OCI-LY3 (cell line): Measurements from ENCODE around the gene TAS2R16.

Source experiments
- H2AFZ ChIP-seq: fragments of 200-600, 300-600 bp; shearing (Covaris generic); 2 replicates; pipeline ENCODE4 v1.6.0; 2014; ENCODE audit warnings: antibody characterized with exemption, low read depth, low read length
- H3K27ac ChIP-seq: fragments of 200-600, 300-600 bp; sonication (generic); 2 replicates; pipeline ENCODE4 v1.5.1; 2014; ENCODE audit warnings: mild to moderate bottlenecking, low read length, moderate library complexity, mixed read lengths
- H3K27me3 ChIP-seq: fragments of 200-600, 300-600 bp; sonication (generic); 2 replicates; pipeline ENCODE4 v1.6.1; 2014; ENCODE audit warnings: low read depth, low read length, mixed read lengths
- H3K36me3 ChIP-seq: fragments of 200-600, 300-600 bp; sonication (generic); replicated peaks from 2 replicates; pipeline ENCODE3; 2014; ENCODE audit warnings: low read depth, low read length, mixed read lengths
- H3K4me1 ChIP-seq: fragments of 300-600, 200-600 bp; sonication (generic); 2 replicates; pipeline ENCODE4 v1.6.1; 2014; ENCODE audit warnings: low read length, mixed read lengths
- H3K4me2 ChIP-seq: fragments of 200-600, 300-600 bp; sonication (generic); 2 replicates; pipeline ENCODE4 v1.6.1; 2014; ENCODE audit warnings: low read length, mixed read lengths
- H3K4me3 ChIP-seq: fragments of 300-600, 200-600 bp; sonication (generic); 2 replicates; pipeline ENCODE4 v1.5.1; 2014; ENCODE audit warnings: antibody characterized with exemption, mild to moderate bottlenecking, low read length, moderate library complexity
- H3K79me2 ChIP-seq: fragments of 300-600, 200-600 bp; shearing (Covaris generic); 2 replicates; pipeline ENCODE4 v1.6.1; 2014; ENCODE audit warnings: mild to moderate bottlenecking, low read length, mixed read lengths
- H3K9ac ChIP-seq: fragments of 300-600, 200-600 bp; shearing (Covaris generic); 2 replicates; pipeline ENCODE4 v1.6.0; 2014; ENCODE audit warnings: mild to moderate bottlenecking, low read length, moderate library complexity
- H3K9me3 ChIP-seq: fragments of 200-600, 300-600 bp; shearing (Covaris generic); 2 replicates; pipeline ENCODE4 v1.6.1; 2014; ENCODE audit warnings: low read length, mixed read lengths; ENCODE audit not compliant: insufficient read depth
- H4K20me1 ChIP-seq: fragments of 200-600, 300-600 bp; sonication (generic); 2 replicates; pipeline ENCODE4 v1.6.1; 2016; ENCODE audit warnings: low read length, mixed read lengths; ENCODE audit not compliant: insufficient read depth
- CTCF ChIP-seq: fragments of 200-600, 300-600 bp; sonication (generic); IDR thresholded peaks from 2 replicates; pipeline ENCODE4 v1.5.1; 2014; ENCODE audit warnings: antibody characterized with exemption, low read length, low read depth
- EZH2phosphoT487 ChIP-seq: fragments of 200-600 bp; shearing (Covaris generic); IDR thresholded peaks from 2 replicates; pipeline ENCODE4 v1.6.1; 2018; ENCODE audit warnings: antibody characterized with exemption, mixed run types, low read depth

Gene TAS2R16

GRCh38 chr7:123034106-123034505 is 38.6 kb upstream of the TAS2R16 start:
- H3K9ac ChIP-seq, result no peak overlapping the region
- no peaks in the 10 kb centered on the region for H4K20me1 ChIP-seq
- H3K4me1 ChIP-seq, result no peaks in the 10 kb centered on the region
- H3K27ac ChIP-seq, result no peak overlapping the region
- H3K9me3 ChIP-seq, result no peaks in the 10 kb centered on the region
- no peak overlapping the region for H3K4me2 ChIP-seq
- H3K79me2 ChIP-seq, result no peaks in the 10 kb centered on the region
- H3K36me3 ChIP-seq, result no peaks in the 10 kb centered on the region
- no peak overlapping the region for H3K4me3 ChIP-seq
- no peak overlapping the region for H2AFZ ChIP-seq
- H3K27me3 ChIP-seq, result no peaks in the 10 kb centered on the region
- TF ChIP-seq EZH2phosphoT487, result no peak
- TF ChIP-seq CTCF, result no peak

- TF ChIP-seq EZH2phosphoT487 (no peak), CTCF (no peak)
- no peaks in the 10 kb centered on the region for H3K4me1 ChIP-seq
Observed at GRCh38 chr7:123030631-123031030, 35.1 kb upstream of the TAS2R16 start.

GRCh38 chr7:123028339-123028738 is 32.8 kb upstream of the TAS2R16 start:
- H3K27ac ChIP-seq, result no peak overlapping the region
- H3K9me3 ChIP-seq, result no peaks in the 10 kb centered on the region
- no peak overlapping the region for H3K4me3 ChIP-seq
- TF ChIP-seq CTCF (no peak), EZH2phosphoT487 (no peak)
- H3K9ac ChIP-seq, result no peak overlapping the region
- no peaks in the 10 kb centered on the region for H3K79me2 ChIP-seq
- H3K4me1 ChIP-seq, result no peaks in the 10 kb centered on the region
- no peak overlapping the region for H2AFZ ChIP-seq
- no peaks in the 10 kb centered on the region for H3K27me3 ChIP-seq
- H4K20me1 ChIP-seq, result no peaks in the 10 kb centered on the region
- H3K4me2 ChIP-seq, result no peak overlapping the region
- no peaks in the 10 kb centered on the region for H3K36me3 ChIP-seq

More at GRCh38 chr7:123030631-123031030, 35.1 kb upstream of the TAS2R16 start:
- Histone ChIP-seq H3K4me2 (no peak overlapping the region), H3K27me3 (no peaks in the 10 kb centered on the region), H3K36me3 (no peaks in the 10 kb centered on the region), H2AFZ (no peak overlapping the region), H3K4me3 (no peak overlapping the region), H3K79me2 (no peaks in the 10 kb centered on the region), H3K27ac (no peak overlapping the region), H3K9me3 (no peaks in the 10 kb centered on the region), H3K9ac (no peak overlapping the region), H4K20me1 (no peaks in the 10 kb centered on the region)

- Histone ChIP-seq H3K4me3 (no peak overlapping the region), H3K36me3 (peaks cover 3% of the 10 kb centered on the region), H2AFZ (no peak overlapping the region), H4K20me1 (no peaks in the 10 kb centered on the region), H3K9ac (no peak overlapping the region), H3K79me2 (no peaks in the 10 kb centered on the region), H3K27me3 (no peaks in the 10 kb centered on the region), H3K4me1 (no peaks in the 10 kb centered on the region), H3K9me3 (peaks cover 7% of the 10 kb centered on the region), H3K27ac (no peak overlapping the region), H3K4me2 (no peak overlapping the region)
- TF ChIP-seq EZH2phosphoT487, result no peak
- TF ChIP-seq CTCF, result no peak
Observed at GRCh38 chr7:123026251-123026650, 30.8 kb upstream of the TAS2R16 start.
